ENCODE data around the gene CYTH4. TPM values are rescaled to one million over a fixed set of nuclear protein-coding genes. Genes with fewer than 3 reads are reported as not detected.

The CYTH4 gene
- polyA plus RNA-seq, 2 of the 4 experiments (the other 2 are of a cell fraction): 0.05 to 0.10 TPM

GRCh38 chr22:37331856-37332536, 49.7 kb downstream of the CYTH4 start (continued):
- TF ChIP-seq REST (IDR thresholded peaks at IDR 0.05): no peak
- no peak for TF ChIP-seq CBX8 (IDR thresholded peaks at IDR 0.05)
- no peak for TF ChIP-seq CEBPB (IDR thresholded peaks at IDR 0.05)
- no peak for TF ChIP-seq RNF2 (IDR thresholded peaks at IDR 0.05; ENCODE audit: borderline replicate concordance, low read depth)
- peak; percentile 50; the same call in 2 of the 3 replicates for TF ChIP-seq SMC3 (IDR thresholded peaks at IDR 0.05)
- TF ChIP-seq POLR2A (IDR thresholded peaks at IDR 0.05; ENCODE audit: low read length): no peak
- TF ChIP-seq ZC3H11A (IDR thresholded peaks at IDR 0.05): no peak
- no peak for TF ChIP-seq ELK1 (IDR thresholded peaks at IDR 0.05; ENCODE audit: low read depth, low read length)
- no peak for TF ChIP-seq TFCP2L1 (CRISPR knock-in tag; IDR thresholded peaks at IDR 0.05)
- TF ChIP-seq MAZ (IDR thresholded peaks at IDR 0.05; ENCODE audit: borderline replicate concordance, low read depth, low read length): no peak
- TF ChIP-seq CHD4 (IDR thresholded peaks at IDR 0.05; ENCODE audit: borderline replicate concordance): no peak

DNA sequence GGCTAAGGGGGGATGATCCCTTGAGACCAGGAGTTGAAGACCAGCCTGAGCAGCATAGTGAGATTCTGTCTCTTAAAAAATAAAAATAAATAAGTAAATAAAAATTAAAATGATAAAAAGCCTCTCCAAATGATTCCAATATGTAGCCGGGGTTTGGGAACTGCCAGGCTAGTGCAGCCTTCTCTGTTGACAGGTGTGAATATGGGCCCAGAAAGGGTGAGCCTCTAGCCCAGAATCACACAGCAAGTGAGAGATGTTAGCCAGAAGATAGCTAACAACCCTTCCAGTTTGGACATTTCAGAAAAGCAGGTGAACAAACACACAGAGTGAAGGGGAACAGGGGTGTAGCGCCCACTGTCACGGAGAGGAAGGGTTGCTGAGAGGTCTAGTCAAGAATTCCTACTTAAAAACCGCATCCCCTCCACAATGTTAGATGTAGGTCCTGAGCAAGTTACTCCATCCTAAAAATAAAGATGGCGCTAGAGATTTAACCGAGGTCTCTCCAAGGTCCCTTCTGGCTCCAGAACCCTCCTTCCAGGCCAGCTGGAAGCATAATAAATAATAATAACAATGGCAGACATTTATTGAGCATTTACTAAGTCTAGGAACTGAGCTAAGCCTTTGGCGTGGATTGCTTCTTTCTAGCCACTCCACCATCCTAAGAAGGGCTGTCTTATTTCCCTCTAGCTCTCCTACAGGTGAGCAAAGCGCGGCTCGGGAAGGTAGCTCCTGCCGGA, 51.6 kb downstream of the CYTH4 start:
- no peak for ATAC-seq
- Histone ChIP-seq H3K4me3 (no peak overlapping the region), H3K4me1 (peaks cover 77% of the 10 kb centered on the region), H3K4me2 (no peak overlapping the region), H3K27ac (peak overlapping the region; percentile 35 to 94; a peak in 4 of 6 replicates), H3K9me3 (no peaks in the 10 kb centered on the region)
- POLR2A ChIA-PET: no interaction called here
- no peak for TF ChIP-seq HEYL (CRISPR knock-in tag; IDR thresholded peaks at IDR 0.05)
- no peak for TF ChIP-seq TFCP2L1 (CRISPR knock-in tag; IDR thresholded peaks at IDR 0.05)
- TF ChIP-seq PBX3 (IDR thresholded peaks at IDR 0.05): no peak
- no peak for TF ChIP-seq RCOR1 (IDR thresholded peaks at IDR 0.05; ENCODE audit: low read depth, low read length)
- no peak for TF ChIP-seq HES2 (IDR thresholded peaks at IDR 0.05)
- no peak for TF ChIP-seq POLR2A (IDR thresholded peaks at IDR 0.05; ENCODE audit: low read length)
- TF ChIP-seq RAD21 (conservative IDR thresholded peaks at IDR 0.05 in 1 of 2, IDR thresholded peaks at IDR 0.05 in 1 of 2): peak in 1 of 2 experiments; percentile 26; a peak in 1 of 5 replicates
- CTCF ChIA-PET: interaction anchor here (0.6 to 6.5 kb wide), 8 partner anchors 13 to 1458 kb away, joined by 3 to 40 read pairs (median 4); no protein-coding TSS in a partner anchor
- WGBS (ENCODE audit: missing lambda C conversion rate): 86% methylated on average over 11 of the region's 11 CpGs
- FAIRE-seq: no peak
- no peak for DNase-seq (ENCODE audit: low read depth in 1 of 2, low spot score in 1 of 2)

DNA sequence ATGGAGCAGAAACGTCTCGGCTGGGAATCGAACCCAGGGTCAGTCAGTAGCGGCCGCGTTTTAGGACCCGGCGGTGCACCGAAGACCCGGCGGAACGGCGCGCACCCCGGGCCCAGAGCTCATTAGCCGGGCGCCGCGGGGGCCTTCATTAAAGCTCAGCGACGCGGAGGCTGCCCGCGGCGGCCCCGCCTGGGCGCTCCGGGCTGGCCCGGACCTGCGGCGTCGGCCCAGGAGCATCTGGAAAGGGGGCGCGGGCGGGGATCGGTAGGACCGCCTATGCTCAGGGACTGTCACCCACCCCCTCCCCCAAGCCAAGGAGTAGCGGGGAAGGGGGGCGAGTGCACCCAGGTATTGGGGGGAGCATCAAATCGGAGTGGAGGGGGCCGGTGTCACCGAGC, 52.2 kb downstream of the CYTH4 start:
- TF ChIP-seq EP300 (IDR thresholded peaks at IDR 0.05): no peak
- no peak for TF ChIP-seq HOXA7 (CRISPR knock-in tag; IDR thresholded peaks at IDR 0.05)
- peak; percentile 55; the same call in 1 of the 2 replicates for TF ChIP-seq KDM1A (IDR thresholded peaks at IDR 0.05; ENCODE audit: low read depth)
- no peak for ATAC-seq

More for the DNA sequence above, 52.2 kb downstream of the CYTH4 start:
- Histone ChIP-seq H3K4me3 (no peak overlapping the region), H3K4me1 (peaks cover 71% of the 10 kb centered on the region), H3K9me3 (no peaks in the 10 kb centered on the region), H3K27ac (peak overlapping the region in 1 of 2 experiments; percentile 94; a peak in 4 of 6 replicates), H3K4me2 (no peak overlapping the region; the same call in 2 of the 3 replicates)
- WGBS (ENCODE audit: missing lambda C conversion rate): 91% methylated on average over 32 of the region's 42 CpGs
- ChIA-PET CTCF (interaction anchor here (0.6 to 6.5 kb wide), 6 partner anchors 17 to 1457 kb away, joined by 3 to 40 read pairs (median 4); no protein-coding TSS in a partner anchor), POLR2A (no interaction called here)
- DNase-seq (ENCODE audit: low read depth in 1 of 2, low spot score in 1 of 2) (no peak), FAIRE-seq (no peak)
